B cell (primary cell): ENCODE results near the gene RABL6. TPM values are rescaled to one million over a fixed set of nuclear protein-coding genes. Genes with fewer than 3 reads are reported as not detected.
A peak's percentile ranks its signal among the peaks of the same experiment; 100 is the strongest.
"Not testable (repeated sequence)": the region's sequence is repeated elsewhere in the genome, so short reads cannot be mapped to it uniquely, and the experiment has no call there.

ENCODE experiments used
- ATAC-seq: fragments of 200-7000 bp; cut with Tn5 transposase; one replicate; pipeline ENCODE4 v1.10.0; 2021; ENCODE audit warnings: low read depth, mild to moderate bottlenecking, moderate number of reproducible peaks, moderate library complexity
- CTCF ChIA-PET: fragments of 350-600 bp; sonication (Branson Sonifier 250); formaldehyde crosslinking; loops from one replicate; lab custom pipeline; 2021; ENCODE audit warnings: antibody characterized with exemption, inconsistent platforms; lab: Charles Lee
- POLR2A ChIA-PET: fragments of 350-600 bp; sonication (Branson Sonifier 250); formaldehyde crosslinking; loops from one replicate; lab custom pipeline; 2021; ENCODE audit warnings: antibody characterized with exemption; lab: Charles Lee
- DNase-seq: peaks from one replicate; pipeline ENCODE4 v3.0.0; 2013
- H2AFZ ChIP-seq: 2 replicates; pipeline ENCODE4 v1.6.1; 2012; ENCODE audit warnings: mild to moderate bottlenecking, low read depth, low read length; ENCODE audit not compliant: insufficient read depth, poor library complexity, severe bottlenecking
- H3K27ac ChIP-seq, 2 donors: 1 replicate in 1 of 2; 2 replicates in 1 of 2; pipeline ENCODE4 v1.5.1; 2012 to 2013; ENCODE audit warnings: low read length in 2 of 2, mild to moderate bottlenecking in 2 of 2, moderate library complexity in 1 of 2
- H3K27me3 ChIP-seq, 4 experiments: fragments of 200-600 bp in 1 of 4; sonication (generic) in 1 of 4; replicated peaks in 1 of 4; 1 replicate in 2 of 4; 2 replicates in 2 of 4; pipeline versions ENCODE4 v1.6.1 to v1.7.0; 2013 to 2016; ENCODE audit warnings: low read length in 3 of 4, mild to moderate bottlenecking in 2 of 4, mixed read lengths in 1 of 4, moderate library complexity in 1 of 4; ENCODE audit not compliant: insufficient read depth in 4 of 4, control insufficient read depth in 3 of 4; ENCODE audit errors: control extremely low read depth in 1 of 4
- H3K36me3 ChIP-seq, 2 experiments: replicated peaks in 1 of 2; 1 replicate in 1 of 2; 2 replicates in 1 of 2; pipeline versions ENCODE4 v1.6.1 to v1.7.1; 2013; ENCODE audit warnings: low read length in 1 of 2; ENCODE audit not compliant: insufficient read depth in 2 of 2, control insufficient read depth in 1 of 2; ENCODE audit errors: control extremely low read depth in 1 of 2, extremely low read depth in 1 of 2
- H3K4me1 ChIP-seq, 2 donors: fragments of 200-600 bp in 1 of 2; sonication (generic) in 1 of 2; 1 replicate in 1 of 2; 2 replicates in 1 of 2; pipeline versions ENCODE4 v1.5.1 to v1.6.1; 2013 to 2017; ENCODE audit warnings: low read length in 2 of 2; ENCODE audit not compliant: control insufficient read depth in 2 of 2, insufficient read depth in 2 of 2
- H3K4me2 ChIP-seq: replicated peaks from 2 replicates; pipeline ENCODE3; 2012; ENCODE audit warnings: mild to moderate bottlenecking, low read depth, low read length; ENCODE audit not compliant: poor library complexity, severe bottlenecking
- H3K4me3 ChIP-seq, 5 experiments: fragments of 200-600 bp in 1 of 5; sonication (generic) in 1 of 5; 1 replicate in 3 of 5; 2 replicates in 2 of 5; pipeline versions ENCODE4 v1.5.1 to v1.7.0; 2011 to 2016; ENCODE audit warnings: low read length in 4 of 5, mild to moderate bottlenecking in 4 of 5, low read depth in 2 of 5, control low read depth in 1 of 5, moderate library complexity in 1 of 5; ENCODE audit not compliant: insufficient read depth in 1 of 5; ENCODE audit errors: control extremely low read depth in 1 of 5, extremely low read depth in 1 of 5
- H3K79me2 ChIP-seq: fragments of 200-600 bp; sonication (generic); one replicate; pipeline ENCODE4 v1.6.0; 2016; ENCODE audit warnings: low read length; ENCODE audit not compliant: control insufficient read depth, insufficient read depth
- H3K9ac ChIP-seq: fragments of 200-600 bp; sonication (generic); 2 replicates; pipeline ENCODE4 v1.6.1; 2017; ENCODE audit warnings: mild to moderate bottlenecking, low read length, moderate library complexity
- H3K9me3 ChIP-seq, 3 donors: one replicate each; pipeline versions ENCODE4 v1.6.1 to v1.7.1; 2013; ENCODE audit warnings: low read length in 2 of 3; ENCODE audit not compliant: control insufficient read depth in 2 of 3, insufficient read depth in 1 of 3; ENCODE audit errors: control extremely low read depth in 1 of 3
- H4K20me1 ChIP-seq: 2 replicates; pipeline ENCODE4 v1.6.0; 2012; ENCODE audit warnings: mild to moderate bottlenecking, low read length; ENCODE audit not compliant: insufficient read depth, control insufficient read depth, poor library complexity, severe bottlenecking
- H3K27ac Mint-ChIP-seq: one replicate; pipeline ENCODE4 v1.8.0; 2021; ENCODE audit warnings: mixed read lengths
- H3K27me3 Mint-ChIP-seq: one replicate; pipeline ENCODE4 v1.8.0; 2021; ENCODE audit warnings: mixed read lengths
- H3K4me1 Mint-ChIP-seq: one replicate; pipeline ENCODE4 v1.8.0; 2021; ENCODE audit warnings: mixed read lengths
- H3K4me3 Mint-ChIP-seq: one replicate; pipeline ENCODE4 v1.8.0; 2021; ENCODE audit warnings: mixed read lengths
- H3K9me3 Mint-ChIP-seq: one replicate; pipeline ENCODE4 v1.8.0; 2022; ENCODE audit warnings: mixed read lengths; ENCODE audit not compliant: insufficient read depth
- CTCF ChIP-seq: fragments of 200-600 bp; IDR thresholded peaks from one replicate; pipeline ENCODE4 v1.8.0; 2022; ENCODE audit warnings: antibody characterized with exemption, mild to moderate bottlenecking
- WGBS: methylation state at CpG from one replicate; pipeline ENCODE4 v1.1.5; 2013; ENCODE audit warnings: missing lambda C conversion rate; ENCODE audit not compliant: insufficient coverage; 5-methylcytosine and 5-hydroxymethylcytosine counted together
- intact Hi-C: fragments of 100-400 bp; cut with micrococcal nuclease; formaldehyde crosslinking; loops from one replicate; pipeline ENCODE4 v1.10.0; 2022
- polyA plus RNA-seq: library from polyadenylated mRNA; depleted of rRNA; stranded (reverse); fragments of >200 nt; gene quantifications from 2 replicates; pipeline ENCODE4 v1.2.3, GENCODE V29; 2012
- total RNA-seq, 2 donors: library from RNA; stranded (reverse); fragments of 120-200 nt in 1 of 2; gene quantifications; 1 replicate in 1 of 2; 2 replicates in 1 of 2; pipeline versions ENCODE4 v1.2.3 to v1.2.4, GENCODE V29; 2013 to 2022

RABL6 gene
- total and polyA plus RNA-seq, 2 donors (not counting 1 experiment from before 2014, with no cell fraction given) = 33.6 to 70.5 TPM

- ATAC-seq = peak; percentile 32
- Histone ChIP-seq H3K9me3 (peaks cover 0 to 25% (median 0%) of the 10 kb centered on the region in 3 donors), H3K4me3 (peak overlapping the region in 1 of 5 experiments; percentile 24), H3K9ac (peak overlapping the region; percentile 29), H3K4me2 (peak overlapping the region; percentile 60), H3K4me1 (peaks cover 42 to 48% of the 10 kb centered on the region in 2 donors), H3K27me3 (peaks cover 0 to 39% (median 12%) of the 10 kb centered on the region in 4 experiments), H4K20me1 (peaks cover 24% of the 10 kb centered on the region)
- intact Hi-C loops = loop anchor here (2.0 kb wide), 2 partner anchors 37 to 191 kb away; partner anchors contain the start of gene RABL6
- H2AFZ ChIP-seq, H3K27ac ChIP-seq, H3K79me2 ChIP-seq, H3K9me3 Mint-ChIP-seq, H3K27me3 Mint-ChIP-seq, H3K36me3 ChIP-seq: not testable (repeated sequence)
- Mint-ChIP-seq H3K4me1 (peaks cover 24% of the 10 kb centered on the region), H3K4me3 (peak overlapping the region; percentile 82), H3K27ac (peak overlapping the region; percentile 78)
- TF ChIP-seq CTCF = peak; percentile 74
- ChIA-PET CTCF (interaction anchor here (0.6 to 3.5 kb wide), 9 partner anchors 10 to 205 kb away, joined by 3 to 15 read pairs (median 11); partner anchors contain the start of genes FUT7 and RABL6), POLR2A (interaction anchor here (1.2 kb wide), 1 partner anchor 77 kb away, joined by 5 read pairs; no protein-coding TSS in a partner anchor)
- peak; percentile 72 for DNase-seq
- 10% methylated on average over 99 of the region's 99 CpGs for WGBS
These were observed 36.3 kb downstream of the RABL6 start for GRCh38 chr9:136843801-136844740.
